GM13977 (cell line): Measurements from ENCODE around the gene EVI5L.

Experiments
- DNase-seq: peaks from one replicate; pipeline ENCODE4 v3.0.0; 2012; ENCODE audit warnings: low spot score
- CTCF ChIP-seq: IDR thresholded peaks from 2 replicates; pipeline ENCODE4 v1.5.1; 2012; ENCODE audit warnings: mild to moderate bottlenecking, control low read depth; ENCODE audit not compliant: insufficient read depth; ENCODE audit errors: extremely low read depth, missing control alignments
- in situ Hi-C: fragments of 300-500 bp; cut with MboI; formaldehyde crosslinking; loops from one replicate; pipeline ENCODE4 v1.12.0; 2022; ENCODE audit warnings: low sequenced_read_pairs, low pct_unique_long_range_greater_than_20kb, mixed read lengths, inconsistent platforms; ENCODE audit not compliant: unreplicated experiment

EVI5L gene

DNA sequence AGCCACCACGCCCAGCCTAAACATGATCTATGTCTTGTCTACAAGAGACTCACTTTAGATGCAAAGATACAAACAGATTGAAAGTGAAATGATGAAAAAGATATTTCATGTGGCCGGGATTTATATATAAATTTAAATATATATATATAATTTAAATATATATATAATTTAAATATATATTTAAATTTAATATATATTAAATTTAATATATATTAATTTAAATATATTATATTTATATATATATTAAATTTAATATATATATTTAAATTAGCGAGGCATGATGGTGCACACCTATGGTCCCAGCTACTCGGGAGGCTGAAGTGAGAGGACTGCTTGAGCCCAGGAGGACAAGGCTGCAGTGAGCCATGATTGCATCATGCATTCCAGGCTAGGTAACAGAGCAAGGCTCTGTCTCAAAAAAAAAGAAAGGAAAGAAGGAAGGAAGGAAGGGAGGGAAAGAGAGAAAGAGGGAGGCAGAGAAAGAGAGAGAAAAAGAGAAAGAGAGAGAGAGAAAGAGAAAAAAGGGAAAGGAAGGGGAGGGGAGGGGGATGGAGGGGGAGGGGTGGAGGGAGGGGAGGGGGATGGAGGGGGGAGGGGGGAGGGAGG, 7.0 kb upstream of the EVI5L start:
- in situ Hi-C loops, result loop anchor here (25.0 kb wide), 2 partner anchors 261 to 461 kb away; no protein-coding TSS in a partner anchor
- no peak for TF ChIP-seq CTCF
- no peak for DNase-seq

DNA sequence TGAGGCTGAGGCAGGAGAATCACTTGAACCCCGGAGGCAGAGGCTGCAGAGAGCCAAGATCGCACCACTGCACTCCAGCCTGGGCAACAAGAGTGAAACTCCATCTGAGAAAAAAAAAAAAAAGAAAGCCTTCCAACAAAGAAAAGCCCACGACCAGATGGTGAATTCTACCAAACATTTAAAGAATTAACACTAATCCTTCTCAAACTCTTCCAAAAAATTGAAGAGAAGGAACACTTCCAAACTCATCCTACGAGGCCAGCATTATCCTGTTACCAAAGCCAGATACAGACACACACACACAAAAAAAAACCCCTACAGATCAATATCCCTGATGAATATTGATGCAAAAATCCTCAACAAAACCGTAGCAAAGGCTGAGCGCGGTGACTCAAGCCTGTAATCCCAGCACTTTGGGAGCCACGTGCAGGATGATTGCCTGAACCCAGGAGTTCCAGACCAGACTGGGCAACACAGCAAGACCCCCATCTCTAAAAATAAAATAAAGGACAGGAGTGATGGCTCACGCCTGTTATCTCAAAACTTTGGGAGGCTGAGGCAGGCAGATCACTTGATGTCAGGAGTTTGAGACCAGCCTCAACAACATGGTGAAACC, 6.2 kb upstream of the EVI5L start:
- DNase-seq, result no peak
- in situ Hi-C loops, result loop anchor here (25.0 kb wide), 2 partner anchors 261 to 461 kb away; no protein-coding TSS in a partner anchor
- no peak for TF ChIP-seq CTCF

GRCh38 chr19:7829166-7829520, 875 bp upstream of the EVI5L start:
- no peak for TF ChIP-seq CTCF
- in situ Hi-C loops, result no loop called here
- DNase-seq, result no peak

DNA sequence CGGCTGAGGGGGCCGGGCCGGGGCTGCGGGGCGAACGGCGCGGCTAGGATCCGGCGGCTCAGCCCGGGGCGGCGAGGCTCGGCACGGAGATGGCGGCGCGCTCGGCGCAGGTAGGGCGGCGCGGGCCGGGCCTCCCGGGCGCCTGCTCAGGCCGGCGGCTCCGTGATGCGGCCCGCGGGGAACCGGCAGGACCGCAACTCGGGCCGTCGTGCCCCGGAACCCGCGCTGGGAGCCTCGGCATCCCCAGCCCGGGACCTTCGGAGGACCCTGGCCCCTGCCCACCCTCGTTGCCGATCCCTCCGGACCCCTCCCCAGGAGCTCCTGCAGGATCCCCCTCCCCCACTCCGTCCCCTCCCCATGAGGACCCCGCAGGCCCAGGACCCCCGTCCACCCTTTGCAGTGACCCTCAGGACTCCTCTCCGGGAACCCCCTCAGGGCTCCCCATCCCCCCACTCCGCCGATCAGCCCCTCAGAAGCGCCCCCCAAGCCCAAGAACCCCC, 304 bp downstream of the EVI5L start:
- no peak for TF ChIP-seq CTCF
- no peak for DNase-seq
- in situ Hi-C loops, result no loop called here

DNA sequence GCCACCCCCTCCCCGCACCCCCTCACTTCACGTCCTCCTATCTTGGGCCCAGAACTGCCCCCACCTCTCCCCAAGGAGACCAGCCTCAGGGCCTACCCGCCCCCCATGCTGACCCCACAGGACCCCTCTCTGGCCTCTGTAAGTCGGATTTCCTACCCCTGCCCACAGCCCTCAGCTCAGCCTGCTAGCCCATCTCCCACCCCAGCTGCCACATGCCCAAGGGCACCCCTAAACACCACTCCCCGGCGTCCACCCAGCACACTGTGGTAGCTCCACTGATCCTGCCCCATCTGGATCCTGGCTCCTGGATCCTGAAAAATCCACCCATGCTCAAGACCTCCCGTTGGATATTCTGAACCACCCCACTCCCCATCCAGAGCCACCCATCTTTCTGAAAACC, 805 bp downstream of the EVI5L start:
- DNase-seq, result peak; percentile 30
- in situ Hi-C loops, result no loop called here
- no peak for TF ChIP-seq CTCF

GRCh38 chr19:7831452-7831851, 1.4 kb downstream of the EVI5L start:
- in situ Hi-C loops, result no loop called here
- peak; percentile 38 for DNase-seq
- TF ChIP-seq CTCF, result no peak
